Measurements from ENCODE around the gene LRRC4B. TPM values are rescaled to one million over a fixed set of nuclear protein-coding genes. Genes with fewer than 3 reads are reported as not detected.
A peak's percentile ranks its signal among the peaks of the same experiment; 100 is the strongest.

The LRRC4B gene
- total RNA-seq, 1 donor from 2014 or later, result 0.07 TPM

DNA sequence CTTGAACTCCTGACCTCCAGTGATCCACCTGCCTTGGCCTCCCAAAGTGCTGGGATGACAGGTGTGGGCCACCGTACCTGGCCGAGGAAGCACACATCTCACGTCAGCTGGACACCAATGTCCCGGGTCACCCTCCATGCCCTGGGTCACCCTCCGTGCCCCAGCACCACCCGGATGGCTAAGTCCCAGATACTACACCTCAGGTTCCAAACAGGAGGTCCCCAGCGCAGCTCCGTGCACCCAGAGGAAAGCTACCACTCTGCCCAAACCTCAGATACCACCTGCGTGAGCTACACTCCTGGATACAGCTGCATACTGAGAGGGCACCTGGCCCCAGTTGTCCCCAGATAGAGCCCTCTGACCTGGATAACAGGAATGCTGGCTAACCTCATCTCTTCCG, 14.0 kb downstream of the LRRC4B start:
- DNase-seq (ENCODE audit: low read depth, low spot score), result no peak

DNA sequence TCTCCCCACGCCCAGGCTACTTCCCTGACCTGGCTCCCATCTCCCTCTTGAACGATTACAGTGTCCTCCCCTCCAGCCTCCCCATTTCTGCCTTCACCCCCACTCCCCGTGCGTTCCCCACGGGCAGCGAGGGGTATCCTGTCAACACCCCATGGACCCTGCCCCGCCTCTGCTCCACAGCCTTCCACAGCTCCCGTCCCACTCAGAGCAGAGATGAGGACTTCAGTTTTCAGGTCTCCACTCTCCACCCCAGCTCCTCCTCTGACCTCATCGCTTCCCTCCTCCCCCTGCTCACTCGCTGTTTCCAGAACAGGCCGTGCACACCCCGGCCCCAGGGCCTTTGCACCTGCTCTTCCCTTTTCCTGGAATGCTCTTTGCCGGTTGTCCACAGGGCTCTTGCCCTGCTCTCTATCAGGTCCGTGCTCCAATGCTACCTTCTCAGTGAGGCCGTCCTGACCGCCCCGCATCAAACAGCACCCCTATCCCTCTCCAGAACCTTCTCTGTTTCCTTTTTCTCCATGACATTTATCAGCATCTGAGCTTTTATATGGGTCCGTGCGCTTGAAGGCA, 15.0 kb downstream of the LRRC4B start:
- DNase-seq (ENCODE audit: low read depth, low spot score), result no peak

DNA sequence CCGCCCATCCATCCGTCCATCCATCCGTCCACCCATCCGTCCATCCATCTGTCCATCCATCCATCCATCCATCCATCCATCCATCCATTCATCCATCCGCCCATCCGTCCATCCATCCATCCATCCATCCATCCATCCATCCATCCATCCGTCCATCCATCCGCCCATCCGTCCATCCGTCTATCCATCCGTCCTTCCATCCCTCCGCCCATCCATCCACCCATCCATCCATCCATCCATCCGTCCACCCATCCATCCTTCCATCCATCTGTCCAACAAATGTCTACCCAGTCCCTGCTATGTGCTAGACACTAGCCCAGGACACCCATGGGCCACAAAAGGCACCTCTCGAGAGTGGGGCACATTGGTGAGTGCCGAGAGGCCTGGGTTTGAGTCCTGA, 15.7 kb downstream of the LRRC4B start:
- DNase-seq (ENCODE audit: low read depth, low spot score), result no peak

DNA sequence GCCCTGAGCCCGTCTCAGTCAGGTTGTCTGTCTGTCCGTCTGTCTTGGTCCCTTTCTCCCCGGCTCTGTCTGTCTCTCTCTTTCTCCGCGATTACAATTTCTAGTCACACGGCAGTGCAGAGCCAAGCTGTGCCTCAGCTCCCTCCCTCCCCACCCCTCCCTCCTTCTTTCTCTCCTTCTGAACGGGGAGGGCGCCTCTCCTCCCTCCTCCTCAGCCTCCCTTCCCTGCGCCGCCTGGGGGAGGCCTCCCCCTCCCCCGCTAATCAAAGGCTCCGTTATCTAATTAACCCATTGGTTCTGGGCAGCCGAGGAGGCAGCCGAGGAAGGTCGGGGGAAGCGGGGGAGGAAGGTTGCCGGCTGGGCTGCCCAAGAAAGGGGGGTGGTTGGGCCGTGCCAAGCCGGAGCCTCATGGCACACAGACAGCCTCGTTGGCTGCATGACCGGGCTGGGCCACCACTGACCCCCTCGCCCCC, 16.5 kb downstream of the LRRC4B start:
- DNase-seq (ENCODE audit: low read depth, low spot score), result no peak

DNA sequence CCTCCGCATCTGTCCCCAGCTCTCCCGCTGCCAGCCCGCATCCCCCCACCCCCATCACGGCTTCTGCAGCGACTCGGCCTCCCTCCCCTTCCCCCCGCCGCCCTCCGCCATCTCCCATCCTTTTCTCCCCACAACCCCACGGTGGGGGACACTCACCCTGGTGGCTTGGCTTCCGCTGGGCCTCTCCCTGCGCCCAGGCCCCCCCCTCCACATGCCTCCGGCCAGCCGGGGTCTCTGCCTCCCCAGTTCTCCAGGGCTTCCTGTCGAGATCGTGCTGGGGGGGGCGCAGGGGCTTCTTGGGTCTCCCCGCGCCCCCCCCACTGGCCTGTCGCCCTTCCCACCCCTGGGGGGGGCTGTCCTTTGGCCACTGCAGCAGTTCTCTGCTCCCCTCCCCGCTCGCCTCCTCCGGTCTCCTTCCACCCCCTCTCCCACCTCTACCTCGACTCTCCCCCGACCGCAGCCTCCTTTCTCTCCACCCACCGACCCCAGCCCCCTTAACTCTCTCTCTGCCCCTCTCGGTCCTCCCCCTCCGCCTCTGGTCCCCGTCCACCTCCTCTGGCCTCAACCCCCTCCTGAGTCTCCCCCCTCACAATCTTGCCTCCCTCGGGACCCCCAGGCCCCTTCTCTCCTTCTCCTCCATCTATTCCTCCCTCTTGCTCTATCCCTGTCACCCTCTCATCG, 17.1 kb downstream of the LRRC4B start:
- DNase-seq (ENCODE audit: low read depth, low spot score), result no peak

DNA sequence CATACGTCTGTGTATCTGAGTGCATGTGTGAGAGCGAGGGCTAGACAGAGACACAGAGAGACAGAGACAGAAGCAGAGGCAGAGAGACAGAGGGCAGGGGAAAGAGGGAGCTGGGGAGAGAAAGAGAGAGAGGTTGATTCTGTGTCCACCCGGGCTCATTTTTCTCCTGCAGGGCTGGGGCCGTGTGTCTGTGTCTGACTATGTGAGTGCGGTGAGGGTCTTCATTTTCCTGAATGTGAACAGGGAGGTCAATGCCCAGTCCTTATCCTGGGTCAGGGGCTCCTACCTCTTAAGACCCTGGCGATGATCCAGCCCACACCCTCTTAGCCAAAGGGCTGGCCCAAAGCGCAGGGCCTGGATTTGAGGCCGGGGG, 17.7 kb downstream of the LRRC4B start:
- DNase-seq (ENCODE audit: low read depth, low spot score), result no peak

DNA sequence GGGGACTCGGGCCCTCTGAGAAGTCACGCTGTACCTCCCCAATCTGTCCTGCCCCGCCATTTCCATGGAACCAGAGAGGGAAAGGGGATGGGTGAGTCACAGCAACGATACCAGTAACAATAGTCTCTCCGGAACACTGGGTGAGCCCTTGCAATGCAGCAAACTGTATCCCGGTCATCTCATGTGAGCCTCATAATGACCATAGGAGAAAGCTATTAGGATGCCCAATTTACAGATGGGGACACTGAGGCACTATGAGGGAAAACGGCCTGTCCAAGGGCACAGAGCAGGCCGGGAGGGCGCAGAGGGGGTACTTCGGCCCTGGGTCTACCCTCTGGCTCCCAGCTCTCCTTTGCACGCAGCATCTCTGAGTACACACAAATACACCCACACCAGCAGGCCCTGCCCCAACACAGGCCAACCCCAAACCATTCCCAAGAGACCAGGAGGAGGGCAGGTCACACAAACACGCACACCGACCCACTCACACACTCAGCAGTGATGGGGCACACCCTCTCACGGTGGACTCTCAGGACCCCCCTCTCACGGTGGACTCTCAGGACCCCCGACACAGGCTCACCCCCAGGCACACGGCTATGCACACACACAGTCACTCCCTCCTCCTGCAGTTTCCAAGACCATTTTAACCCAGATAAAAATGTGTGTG, 18.2 kb downstream of the LRRC4B start:
- DNase-seq (ENCODE audit: low read depth, low spot score), result no peak

DNA sequence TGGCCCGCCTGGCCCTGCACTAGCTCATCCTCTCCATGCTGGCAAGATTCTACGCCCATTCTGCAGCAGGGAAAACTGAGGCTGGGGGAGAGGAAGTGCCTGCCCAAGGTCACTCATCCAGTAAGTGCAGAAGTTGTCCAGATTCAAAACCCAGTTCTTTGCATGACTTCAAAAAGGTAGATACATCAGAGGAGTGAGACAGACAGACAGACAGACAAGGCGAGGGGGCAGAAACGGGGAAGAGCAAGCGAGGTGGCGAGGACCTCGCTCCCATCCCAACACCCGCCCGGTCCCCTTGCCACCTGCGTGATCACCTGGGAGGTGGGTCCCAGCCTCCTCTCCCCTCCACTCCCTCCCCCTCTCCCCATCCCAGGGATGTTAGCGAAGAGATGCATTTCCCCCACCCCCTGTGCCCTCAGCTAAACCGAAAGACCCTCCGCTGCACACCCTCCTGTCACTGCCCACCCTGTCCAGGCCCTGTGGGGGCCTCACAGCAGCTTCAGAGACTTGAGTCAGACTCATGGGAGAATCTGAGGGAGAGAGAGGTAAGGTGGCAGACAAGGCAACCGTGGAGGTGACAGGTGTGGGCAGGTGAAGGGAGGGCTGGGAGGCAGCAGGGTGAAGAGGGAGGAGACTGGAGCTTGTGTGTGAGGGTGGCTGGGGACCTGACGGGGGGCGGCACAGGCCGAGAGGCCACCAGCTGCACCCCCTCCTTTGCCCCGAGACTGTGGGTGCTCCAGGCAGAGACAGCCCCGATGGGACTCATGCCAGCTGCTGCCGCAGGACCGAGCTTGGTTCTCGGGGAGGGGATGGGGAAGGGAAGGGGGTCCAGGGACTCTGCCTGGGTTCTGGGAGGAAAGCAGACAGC, 18.9 kb downstream of the LRRC4B start:
- DNase-seq (ENCODE audit: low read depth, low spot score), result no peak

DNA sequence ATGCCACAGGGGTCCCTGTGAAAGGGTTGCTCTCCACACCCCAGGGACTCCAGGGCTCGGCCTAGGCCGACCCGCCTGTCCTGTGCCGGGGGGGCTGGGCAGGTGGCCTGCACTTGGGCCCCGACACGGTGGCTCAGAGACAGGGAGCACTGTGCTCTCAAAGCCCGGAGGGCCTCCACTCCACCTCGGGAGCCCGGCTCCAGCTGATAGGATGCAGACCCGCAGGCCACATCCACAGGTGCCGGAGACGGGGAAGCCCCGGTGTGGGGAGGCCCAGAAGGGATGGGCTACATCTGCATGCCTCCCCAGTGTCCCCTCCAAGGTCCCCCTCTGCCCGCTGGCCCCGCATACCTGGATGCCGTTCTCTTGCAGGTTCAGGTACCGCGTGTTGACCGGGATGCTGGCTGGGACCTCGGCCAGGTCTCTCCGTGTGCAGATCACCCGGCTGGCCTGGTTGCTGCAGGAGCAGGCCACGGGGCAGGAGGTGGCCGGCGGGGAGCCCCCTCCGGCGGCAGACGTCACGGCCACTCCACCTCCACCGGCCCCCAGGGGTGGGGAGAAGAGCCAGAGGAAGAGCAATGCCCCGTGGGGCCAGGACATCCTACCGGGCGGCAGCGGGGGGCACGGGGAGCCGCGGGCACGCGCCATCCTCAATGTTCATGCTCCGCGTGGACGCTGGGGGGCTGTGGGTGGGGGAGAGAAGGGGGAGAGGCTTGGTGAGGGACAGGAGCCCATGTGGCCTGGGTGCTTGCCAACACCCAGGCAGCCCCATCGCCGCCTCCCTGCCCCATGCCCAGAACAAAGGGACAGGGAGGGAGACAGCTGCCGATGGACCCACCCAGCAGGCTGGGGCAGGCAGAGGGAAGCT, 19.8 kb downstream of the LRRC4B start:
- no peak for DNase-seq (ENCODE audit: low read depth, low spot score)

DNA sequence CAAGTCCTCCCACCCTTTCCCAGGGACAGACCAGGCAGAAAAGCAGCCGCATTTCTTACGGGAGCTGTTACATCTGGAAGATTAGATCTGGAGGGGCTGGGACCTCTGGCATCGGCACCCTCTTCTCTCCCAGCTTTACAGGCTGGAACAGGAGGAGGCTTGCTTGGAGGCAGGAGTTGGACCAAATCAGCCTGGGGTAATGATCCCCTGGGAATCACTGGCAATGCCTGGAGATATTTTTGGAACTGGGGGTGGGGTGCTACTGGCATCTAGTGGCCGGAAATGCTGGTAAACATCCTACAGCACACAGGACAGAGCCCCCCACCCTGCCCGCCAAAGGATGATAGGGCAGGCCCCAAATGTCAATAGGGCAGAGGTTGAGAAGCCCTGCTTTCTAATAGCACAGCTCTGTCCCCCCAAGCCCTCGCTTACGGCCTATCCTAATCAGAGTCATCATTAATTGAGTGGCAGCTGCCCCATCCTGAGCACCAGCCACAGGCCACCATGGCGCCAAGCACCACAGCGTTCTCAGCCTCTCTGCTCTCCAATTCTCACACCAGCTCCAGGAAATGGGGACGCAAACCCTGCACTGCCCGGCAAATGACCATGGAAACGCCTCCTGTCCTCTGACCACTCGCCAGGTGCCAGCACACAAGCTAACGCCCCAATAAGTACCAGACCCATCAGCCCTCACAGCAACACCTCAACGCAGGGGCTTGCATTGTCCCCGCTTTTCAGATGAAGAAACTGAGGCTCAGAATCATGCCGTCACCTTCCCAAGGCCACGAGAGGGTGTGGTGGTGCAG, 20.6 kb downstream of the LRRC4B start:
- no peak for DNase-seq (ENCODE audit: low read depth, low spot score)

DNA sequence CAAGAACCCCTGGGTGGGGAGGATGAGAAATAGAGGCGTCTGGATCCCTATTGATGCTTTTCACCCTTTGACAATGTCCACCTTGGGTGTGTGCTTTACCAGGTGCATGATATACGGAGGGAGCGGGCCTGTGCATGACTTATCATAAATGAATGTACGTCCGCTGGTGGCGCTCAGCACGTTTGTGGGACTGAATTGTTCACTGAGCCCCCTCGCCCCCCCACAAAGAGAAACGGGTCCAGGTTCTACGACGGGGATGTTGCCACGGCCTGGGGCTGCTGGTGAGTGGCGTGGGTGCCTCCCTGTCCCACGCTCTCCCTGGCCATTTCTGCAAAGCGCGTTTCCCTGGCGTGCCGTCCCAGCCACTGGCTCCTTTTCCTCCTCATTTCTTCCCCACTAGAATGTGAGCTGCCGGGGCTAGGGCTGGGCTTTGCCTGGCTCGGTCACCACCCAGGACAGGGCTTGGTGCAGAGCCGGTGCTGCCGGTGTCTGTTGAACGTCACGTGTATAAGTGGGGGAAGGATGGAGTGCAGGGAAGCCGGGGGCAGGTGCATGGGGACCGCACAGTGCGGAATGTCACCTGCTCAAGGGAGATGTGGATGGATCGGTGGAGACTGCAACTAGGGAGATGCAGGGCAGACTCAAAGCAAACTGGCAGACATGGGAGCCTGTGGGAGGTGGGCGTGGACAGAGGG, 21.6 kb downstream of the LRRC4B start:
- DNase-seq (ENCODE audit: low read depth, low spot score), result no peak

DNA sequence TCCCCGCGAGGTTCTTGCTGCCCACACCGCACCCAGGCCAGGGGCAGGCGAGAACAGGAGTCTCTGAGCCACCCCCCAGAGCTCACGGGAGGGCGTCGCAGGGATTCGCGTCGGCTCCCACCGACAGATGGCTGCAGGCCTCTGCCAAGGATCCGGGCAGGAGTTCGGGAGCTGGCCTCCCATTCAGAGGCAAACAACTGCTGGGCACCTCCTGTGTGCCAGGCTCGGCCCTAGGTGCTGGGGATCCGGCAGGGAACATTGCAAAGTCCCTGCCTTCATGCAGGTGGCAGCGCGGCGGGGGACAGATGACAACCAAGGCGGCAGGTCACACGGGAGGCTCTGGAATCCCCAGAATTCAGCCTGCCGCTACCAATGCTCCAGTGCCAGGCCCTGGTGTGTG, 25.3 kb downstream of the LRRC4B start:
- no peak for DNase-seq (ENCODE audit: low read depth, low spot score)

DNA sequence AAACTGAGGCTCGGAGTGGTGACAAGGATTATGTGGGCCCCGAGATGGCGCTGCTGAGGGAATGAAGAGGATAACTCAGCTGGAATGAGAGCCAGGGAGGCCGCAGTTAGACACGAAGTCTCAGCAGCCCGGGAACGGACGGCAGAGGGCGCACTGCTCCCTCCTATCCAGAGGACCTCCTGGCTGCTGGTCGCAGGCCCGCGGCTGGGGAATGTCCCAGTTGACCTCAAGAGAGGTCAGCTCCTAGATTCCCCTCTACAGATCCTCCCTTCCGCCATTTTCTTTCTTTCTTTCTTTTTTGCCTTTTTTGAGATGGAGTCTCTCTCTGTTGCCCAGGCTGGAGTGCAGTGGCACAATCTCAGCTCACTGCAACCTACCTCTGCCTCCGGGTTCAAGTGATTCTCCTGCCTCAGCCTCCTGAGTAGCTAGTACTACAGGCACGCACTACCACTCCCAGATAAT, 30.4 kb downstream of the LRRC4B start:
- peak; percentile 66 for DNase-seq (ENCODE audit: low read depth, low spot score)

DNA sequence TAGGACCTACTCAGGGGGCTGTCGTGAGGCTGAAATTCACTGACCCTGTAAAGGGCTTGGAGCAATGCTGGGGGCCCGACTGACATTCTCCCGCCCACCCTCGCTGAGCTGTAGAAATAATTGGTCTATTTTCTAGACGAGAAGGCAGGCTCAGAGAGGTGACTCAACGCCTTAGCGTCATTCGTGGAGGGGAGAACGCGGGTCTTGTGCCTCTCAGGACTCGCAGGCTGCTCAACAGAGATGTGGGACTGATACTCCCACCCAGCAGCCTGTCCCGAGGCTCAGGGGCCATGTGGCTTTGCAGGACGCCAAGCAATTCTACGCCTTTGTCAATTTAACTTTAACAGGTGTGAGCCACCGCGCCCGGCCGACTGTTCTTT, 30.9 kb downstream of the LRRC4B start:
- DNase-seq (ENCODE audit: low read depth, low spot score), result no peak

DNA sequence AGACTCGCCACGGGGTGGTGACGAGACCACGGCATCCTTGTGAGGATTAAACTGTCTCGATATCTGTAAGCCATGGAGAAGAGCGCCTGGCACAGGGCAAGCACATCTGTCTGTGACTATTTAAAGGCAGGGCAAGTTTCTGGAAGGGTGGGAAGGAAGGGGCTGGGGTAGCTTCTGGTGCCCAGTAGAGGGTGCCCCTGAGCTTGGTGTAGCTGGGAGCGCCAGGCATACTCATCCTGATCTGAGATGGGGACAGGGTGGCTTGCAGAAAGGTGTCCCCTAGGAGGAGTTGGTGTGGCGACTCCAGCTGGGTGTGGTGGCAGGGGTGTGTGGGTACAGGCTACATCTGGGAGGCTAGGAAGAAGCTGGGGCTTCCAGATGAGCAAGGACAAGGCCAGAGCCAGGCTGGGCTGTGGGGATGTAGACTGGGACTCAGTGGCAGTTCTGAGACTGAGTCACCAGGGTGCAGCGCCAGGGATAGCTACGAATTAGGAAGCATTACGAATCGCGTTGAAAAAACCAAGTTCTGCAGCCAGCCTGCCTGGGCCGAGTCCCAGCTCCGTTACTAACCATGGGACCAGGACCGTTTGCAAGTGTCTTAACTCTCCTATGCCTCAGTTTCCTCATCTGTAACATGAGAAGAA, 31.5 kb downstream of the LRRC4B start:
- no peak for DNase-seq (ENCODE audit: low read depth, low spot score)

DNA sequence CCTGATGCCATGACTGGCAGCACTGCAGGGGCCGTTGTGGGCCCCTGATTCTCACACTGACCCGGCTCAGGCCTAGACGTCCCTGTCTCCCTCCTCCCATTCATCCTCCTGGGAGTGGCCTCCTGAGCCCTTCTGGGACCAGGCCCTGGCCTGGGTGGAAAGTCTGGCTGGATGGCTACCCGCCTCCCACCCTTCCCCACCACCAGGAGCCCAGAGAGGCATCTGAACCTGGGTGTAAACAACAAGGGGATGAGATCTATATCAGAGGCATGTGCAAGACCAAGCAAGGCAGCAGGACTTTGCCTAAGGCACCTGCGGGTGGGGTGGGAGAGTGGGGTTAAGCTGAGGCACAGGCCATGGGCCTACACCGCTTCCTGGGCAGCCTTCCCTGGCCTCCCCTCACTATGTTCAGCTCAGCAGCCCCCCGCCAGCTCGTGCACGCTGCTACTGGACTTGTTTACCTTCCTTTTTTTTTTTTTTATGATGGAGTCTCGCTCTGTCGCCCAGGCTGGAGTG, 32.5 kb downstream of the LRRC4B start:
- DNase-seq (ENCODE audit: low read depth, low spot score), result no peak

DNA sequence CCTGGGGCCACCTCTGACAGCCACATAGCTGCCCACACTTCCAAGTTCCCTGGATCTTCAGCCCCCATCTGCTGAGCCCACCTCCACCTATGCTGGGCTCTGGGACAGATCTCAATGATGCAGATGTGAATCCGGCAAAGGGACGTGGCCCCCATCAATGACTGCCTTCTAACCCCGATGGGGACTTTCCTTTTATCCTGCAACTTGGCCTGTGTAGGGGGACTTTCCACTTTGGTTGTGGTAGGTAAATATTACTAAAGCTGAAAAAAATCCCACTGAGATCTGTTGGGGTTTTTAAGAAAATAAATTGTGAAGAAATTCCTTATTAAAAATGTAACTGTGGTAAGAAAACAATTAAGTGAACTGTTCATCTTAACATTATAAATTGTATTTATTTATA, 33.8 kb downstream of the LRRC4B start:
- DNase-seq (ENCODE audit: low read depth, low spot score), result no peak

DNA sequence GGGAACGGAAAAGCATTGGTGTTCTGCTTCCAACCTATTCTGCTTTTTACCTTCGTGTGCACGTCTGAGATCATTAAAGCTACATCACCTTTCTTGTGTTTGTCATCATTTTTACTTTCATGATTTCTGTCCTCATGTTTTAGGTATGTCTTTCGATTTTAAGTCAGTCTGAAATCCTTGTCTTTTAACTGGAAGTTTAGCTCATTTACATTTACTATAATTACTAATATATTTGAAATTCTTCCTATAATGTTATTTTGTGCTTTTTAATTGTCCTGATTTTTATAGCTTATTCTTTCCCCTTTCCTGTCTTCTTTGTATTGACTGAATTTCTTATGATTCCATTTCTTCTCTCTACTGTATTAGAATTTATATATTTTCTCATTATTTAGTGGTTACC, 35.3 kb downstream of the LRRC4B start:
- no peak for DNase-seq (ENCODE audit: low read depth, low spot score)

DNA sequence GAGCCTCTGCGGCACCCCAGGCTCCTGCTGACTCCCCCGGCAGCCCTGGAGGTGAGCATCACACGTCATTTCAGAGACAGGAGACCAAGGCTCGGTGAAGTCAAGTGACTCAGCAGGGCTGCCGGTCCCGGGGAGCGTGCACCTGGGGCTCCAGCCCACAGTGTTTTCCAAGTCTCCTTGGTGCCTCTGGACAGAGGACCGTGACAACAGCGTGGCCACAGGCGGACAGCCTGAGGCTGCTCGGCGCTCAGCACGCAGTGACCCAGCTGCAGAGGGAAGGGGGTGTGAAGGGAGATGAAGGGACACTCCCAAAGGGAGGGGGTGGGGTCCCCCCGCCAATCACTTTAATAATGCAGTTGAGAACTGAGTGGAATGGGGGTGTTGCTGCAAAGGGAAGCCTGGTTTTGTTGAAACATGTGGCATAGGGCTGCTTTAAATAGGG, 37.0 kb downstream of the LRRC4B start:
- no peak for DNase-seq (ENCODE audit: low read depth, low spot score)

All from pulmonary artery endothelial cell (primary cell).